Epithelial cell of proximal tubule (primary cell): ENCODE data around the gene ABCE1. TPM values are rescaled to one million over a fixed set of nuclear protein-coding genes. Genes with fewer than 3 reads are reported as not detected.

Source experiments
- DNase-seq: peaks from one replicate; pipeline ENCODE4 v3.0.0-alpha.2; 2011; ENCODE audit warnings: low read depth
- H3K4me3 ChIP-seq: 2 replicates; pipeline ENCODE4 v1.5.1; 2011; ENCODE audit warnings: low read depth, mild to moderate bottlenecking, low read length
- CTCF ChIP-seq: conservative IDR thresholded peaks from 2 replicates; pipeline ENCODE4 v1.5.1; 2012; ENCODE audit warnings: low read depth, mild to moderate bottlenecking, low read length
- total RNA-seq: library from RNA; depleted of rRNA; stranded (reverse); fragments of >200 nt; gene quantifications from 2 replicates; pipeline ENCODE4 v1.2.3, GENCODE V29; 2015

Gene ABCE1
- total RNA-seq, 1 donor from 2014 or later: 105 TPM

- TF ChIP-seq CTCF: no peak
- DNase-seq: no peak
- H3K4me3 ChIP-seq: no peak overlapping the region
Observed at GRCh38 chr4:145061318-145061920, 36.7 kb upstream of the ABCE1 start.

- no peak for TF ChIP-seq CTCF
- no peak overlapping the region for H3K4me3 ChIP-seq
- no peak for DNase-seq
Observed at GRCh38 chr4:145066063-145066501, 32.0 kb upstream of the ABCE1 start.

DNA sequence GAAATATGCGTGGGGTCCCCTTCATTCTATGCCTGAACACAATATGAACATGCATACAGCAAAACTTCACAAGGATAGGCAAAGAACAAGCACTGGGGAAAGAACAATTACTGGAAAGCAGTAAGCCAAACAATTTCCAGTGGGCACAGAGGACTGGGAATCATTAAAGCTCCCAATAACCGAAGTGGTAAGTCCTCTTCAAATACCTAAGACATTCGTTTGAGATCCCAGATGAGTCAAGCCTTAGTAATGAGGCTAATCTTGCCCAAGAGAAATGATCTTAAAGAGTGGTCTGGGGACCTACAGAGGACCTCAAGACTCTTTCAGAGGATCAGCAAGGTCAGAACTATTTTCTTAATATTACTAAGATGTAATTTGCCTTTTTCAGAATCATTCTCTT is 28.8 kb upstream of the ABCE1 start:
- no peak for DNase-seq
- H3K4me3 ChIP-seq: no peak overlapping the region
- TF ChIP-seq CTCF: no peak

- no peak for DNase-seq
- no peak for TF ChIP-seq CTCF
- H3K4me3 ChIP-seq: no peak overlapping the region
Observed at GRCh38 chr4:145071560-145071959, 26.6 kb upstream of the ABCE1 start.

- no peak for TF ChIP-seq CTCF
- no peak overlapping the region for H3K4me3 ChIP-seq
- DNase-seq: no peak
Observed at GRCh38 chr4:145075742-145076468, 22.2 kb upstream of the ABCE1 start.

DNA sequence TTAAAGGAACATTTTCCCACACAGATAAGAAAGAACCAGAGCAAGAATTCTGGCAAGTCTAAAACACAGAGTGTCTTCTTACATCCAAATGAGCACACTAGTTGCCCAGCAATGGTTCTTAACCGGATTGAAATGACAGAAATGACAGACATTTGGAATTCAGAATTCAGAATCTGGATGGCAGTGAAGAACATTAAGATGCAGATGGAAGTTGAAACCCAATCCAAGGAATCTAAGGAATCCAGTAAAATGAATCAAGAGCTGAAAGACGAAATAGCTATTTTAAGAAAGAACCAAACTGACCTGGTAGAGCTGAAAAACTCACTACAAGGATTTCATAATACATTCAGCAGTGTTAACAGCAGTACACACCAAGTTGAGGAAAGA is 21.6 kb upstream of the ABCE1 start:
- H3K4me3 ChIP-seq: no peak overlapping the region
- no peak for TF ChIP-seq CTCF
- no peak for DNase-seq

DNA sequence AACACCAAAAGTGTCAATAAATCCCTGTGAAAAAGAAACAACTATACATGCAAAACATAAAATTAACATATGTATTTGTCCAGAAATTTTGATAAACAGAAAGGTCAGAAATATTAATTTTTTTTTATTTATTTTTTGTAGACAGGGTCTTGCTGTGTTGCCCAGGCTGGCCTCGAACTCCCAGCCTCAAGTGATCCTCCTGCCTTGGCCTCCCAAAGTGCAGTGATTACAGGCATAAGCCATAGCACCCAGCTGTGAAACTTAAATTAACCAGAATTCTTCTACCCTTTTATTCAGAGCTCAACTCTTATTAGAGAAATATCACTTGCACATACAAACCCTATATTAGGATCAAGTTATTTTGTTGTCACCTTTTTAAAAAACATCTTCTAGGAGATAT is 16.4 kb upstream of the ABCE1 start:
- no peak for DNase-seq
- no peak for TF ChIP-seq CTCF
- H3K4me3 ChIP-seq: no peak overlapping the region
